ENCODE data around the gene DLGAP4. TPM values are rescaled to one million over a fixed set of nuclear protein-coding genes. Genes with fewer than 3 reads are reported as not detected.
A peak's percentile ranks its signal among the peaks of the same experiment; 100 is the strongest.

The DLGAP4 gene
- polyA plus RNA-seq, 1 of the 3 experiments (the other 2 are of a cell fraction), result 31.2 TPM

GRCh38 chr20:36399969-36400545, 93.9 kb downstream of the DLGAP4 start:
- H3K4me3 ChIP-seq (ENCODE audit: low read depth in 2 of 2, low read length in 1 of 2), result no peak overlapping the region; a peak in 1 of 4 replicates
- DNase-seq, result no peak
- no peak overlapping the region for H3K4me2 ChIP-seq
- no peaks in the 10 kb centered on the region for H4K20me1 ChIP-seq (ENCODE audit: insufficient read depth)
- no peaks in the 10 kb centered on the region for H3K9me3 ChIP-seq
- no peak overlapping the region for H3K9ac ChIP-seq
- ChIA-PET POLR2A (no interaction called here), CTCF (interaction anchor here (0.8 to 3.6 kb wide), 34 partner anchors 10 to 245 kb away, joined by 3 to 22 read pairs (median 6); no protein-coding TSS in a partner anchor)
- H2AFZ ChIP-seq (ENCODE audit: low read depth), result no peak overlapping the region
- peaks cover 20% of the 10 kb centered on the region; the same call in 1 of the 2 replicates for H3K27me3 ChIP-seq (ENCODE audit: insufficient read depth)
- H3F3A ChIP-seq (replicated peaks; ENCODE audit: insufficient read depth), result no peaks in the 10 kb centered on the region
- no peaks in the 10 kb centered on the region for H3K9me2 ChIP-seq
- H3K79me2 ChIP-seq (ENCODE audit: insufficient read depth), result no peaks in the 10 kb centered on the region
- 56% methylated on average over 7 of the region's 7 CpGs for WGBS (ENCODE audit: low lambda C conversion rate)
- no peaks in the 10 kb centered on the region for H3K36me3 ChIP-seq (replicated peaks in 1 of 2; ENCODE audit: control insufficient read depth in 1 of 2, insufficient read depth in 2 of 2, low read length in 1 of 2)
- H3K27ac ChIP-seq (ENCODE audit: low read depth in 2 of 2, low read length in 1 of 2), result no peak overlapping the region
- TF ChIP-seq YY1 (IDR thresholded peaks at IDR 0.05; ENCODE audit: low read depth) (no peak), RXRA (IDR thresholded peaks at IDR 0.05; ENCODE audit: borderline replicate concordance, low read depth) (no peak), EZH2phosphoT487 (IDR thresholded peaks at IDR 0.05; ENCODE audit: borderline replicate concordance, low read depth) (no peak), MAX (IDR thresholded peaks at IDR 0.05; ENCODE audit: low read depth) (no peak), RCOR1 (IDR thresholded peaks at IDR 0.05; ENCODE audit: low read length) (no peak), GATA2 (CRISPR knock-in tag; IDR thresholded peaks at IDR 0.05) (no peak)
- H3K4me1 ChIP-seq (ENCODE audit: control insufficient read depth in 1 of 2, insufficient read depth in 2 of 2, low read depth in 1 of 2, low read length in 1 of 2), result peaks cover 0 to 12% of the 10 kb centered on the region in 2 experiments; a peak in 1 of 4 replicates

- 27% methylated on average over 13 of the region's 18 CpGs for WGBS (ENCODE audit: low lambda C conversion rate)
- CTCF ChIA-PET, result interaction anchor here (0.8 to 1.8 kb wide), 6 partner anchors 9 to 199 kb away, joined by 3 to 20 read pairs (median 4); no protein-coding TSS in a partner anchor
- no peak overlapping the region for H2AFZ ChIP-seq (ENCODE audit: low read depth)
Observed at GRCh38 chr20:36400909-36401735, 95.0 kb downstream of the DLGAP4 start.

More at GRCh38 chr20:36400909-36401735, 95.0 kb downstream of the DLGAP4 start:
- no peaks in the 10 kb centered on the region for H4K20me1 ChIP-seq (ENCODE audit: insufficient read depth)
- peaks cover 0 to 12% of the 10 kb centered on the region in 2 experiments; a peak in 1 of 4 replicates for H3K4me1 ChIP-seq (ENCODE audit: control insufficient read depth in 1 of 2, insufficient read depth in 2 of 2, low read depth in 1 of 2, low read length in 1 of 2)
- H3K9ac ChIP-seq, result no peak overlapping the region
- H3K9me2 ChIP-seq, result no peaks in the 10 kb centered on the region
- POLR2A ChIA-PET, result interaction anchor here (0.6 kb wide), 1 partner anchor 329 kb away, joined by 3 read pairs; no protein-coding TSS in a partner anchor
- H3K4me2 ChIP-seq, result no peak overlapping the region
- no peaks in the 10 kb centered on the region for H3K36me3 ChIP-seq (replicated peaks in 1 of 2; ENCODE audit: control insufficient read depth in 1 of 2, insufficient read depth in 2 of 2, low read length in 1 of 2)
- H3K27ac ChIP-seq (ENCODE audit: low read depth in 2 of 2, low read length in 1 of 2), result peak overlapping the region in 1 of 2 experiments; percentile 40; a peak in 2 of 4 replicates
- no peak overlapping the region for H3K4me3 ChIP-seq (ENCODE audit: low read depth in 2 of 2, low read length in 1 of 2)
- H3K79me2 ChIP-seq (ENCODE audit: insufficient read depth), result no peaks in the 10 kb centered on the region
- no peaks in the 10 kb centered on the region for H3F3A ChIP-seq (replicated peaks; ENCODE audit: insufficient read depth)
- H3K9me3 ChIP-seq, result no peaks in the 10 kb centered on the region
- TF ChIP-seq TAF1 (IDR thresholded peaks at IDR 0.05; ENCODE audit: borderline replicate concordance, low read depth, low read length), result no peak
- no peak for TF ChIP-seq SMC3 (IDR thresholded peaks at IDR 0.05; ENCODE audit: low read depth, low read length)
- no peak for TF ChIP-seq CTCF (IDR thresholded peaks at IDR 0.05)
- no peak for TF ChIP-seq NRF1 (IDR thresholded peaks at IDR 0.05; ENCODE audit: low read depth, low read length)
- peak; percentile 64; the same call in 1 of the 2 replicates for TF ChIP-seq RFX5 (IDR thresholded peaks at IDR 0.05; ENCODE audit: low read length)
- no peak for TF ChIP-seq USF2 (IDR thresholded peaks at IDR 0.05; ENCODE audit: borderline replicate concordance, low read depth, low read length)
- peak; percentile 81 for DNase-seq
- H3K27me3 ChIP-seq (ENCODE audit: insufficient read depth), result peaks cover 20% of the 10 kb centered on the region; the same call in 1 of the 2 replicates

All from SK-N-SH (cell line).